Measurements from ENCODE around the gene TCF7L2. TPM values are rescaled to one million over a fixed set of nuclear protein-coding genes. Genes with fewer than 3 reads are reported as not detected.

The TCF7L2 gene
- total RNA-seq, 1 donor from 2014 or later: 44.4 TPM

- no peak for TF ChIP-seq POLR2A (IDR thresholded peaks at IDR 0.05)
- TF ChIP-seq, protein P1, sequence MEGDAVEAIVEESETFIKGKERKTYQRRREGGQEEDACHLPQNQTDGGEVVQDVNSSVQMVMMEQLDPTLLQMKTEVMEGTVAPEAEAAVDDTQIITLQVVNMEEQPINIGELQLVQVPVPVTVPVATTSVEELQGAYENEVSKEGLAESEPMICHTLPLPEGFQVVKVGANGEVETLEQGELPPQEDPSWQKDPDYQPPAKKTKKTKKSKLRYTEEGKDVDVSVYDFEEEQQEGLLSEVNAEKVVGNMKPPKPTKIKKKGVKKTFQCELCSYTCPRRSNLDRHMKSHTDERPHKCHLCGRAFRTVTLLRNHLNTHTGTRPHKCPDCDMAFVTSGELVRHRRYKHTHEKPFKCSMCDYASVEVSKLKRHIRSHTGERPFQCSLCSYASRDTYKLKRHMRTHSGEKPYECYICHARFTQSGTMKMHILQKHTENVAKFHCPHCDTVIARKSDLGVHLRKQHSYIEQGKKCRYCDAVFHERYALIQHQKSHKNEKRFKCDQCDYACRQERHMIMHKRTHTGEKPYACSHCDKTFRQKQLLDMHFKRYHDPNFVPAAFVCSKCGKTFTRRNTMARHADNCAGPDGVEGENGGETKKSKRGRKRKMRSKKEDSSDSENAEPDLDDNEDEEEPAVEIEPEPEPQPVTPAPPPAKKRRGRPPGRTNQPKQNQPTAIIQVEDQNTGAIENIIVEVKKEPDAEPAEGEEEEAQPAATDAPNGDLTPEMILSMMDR (IDR thresholded peaks at IDR 0.05): no peak
- TF ChIP-seq POLR2AphosphoS5 (IDR thresholded peaks at IDR 0.05; ENCODE audit: insufficient read depth in 1 of 2, low read depth in 1 of 2): no peak
- Histone ChIP-seq H3K9me3 (no peaks in the 10 kb centered on the region), H3K36me3 (no peaks in the 10 kb centered on the region), H3K4me1 (peaks cover 62% of the 10 kb centered on the region), H3K27ac (no peak overlapping the region), H3K4me3 (no peak overlapping the region), H3K27me3 (no peaks in the 10 kb centered on the region)
- intact Hi-C loops (cut with DNase I): no loop called here
- no peak for DNase-seq (ENCODE audit: extremely low spot score in 2 of 2)
Measured at GRCh38 chr10:112962343-112962742, 12.3 kb downstream of the TCF7L2 start.

- Histone ChIP-seq H3K9me3 (no peaks in the 10 kb centered on the region), H3K36me3 (peaks cover 0 to 6% of the 10 kb centered on the region in 2 donors), H3K27ac (no peak overlapping the region), H3K27me3 (no peaks in the 10 kb centered on the region), H3K4me1 (peaks cover 52% of the 10 kb centered on the region), H3K4me3 (no peak overlapping the region)
- DNase-seq (ENCODE audit: extremely low spot score in 2 of 2): no peak
- intact Hi-C loops (cut with DNase I): no loop called here
- TF ChIP-seq POLR2A (IDR thresholded peaks at IDR 0.05) (no peak), POLR2AphosphoS5 (IDR thresholded peaks at IDR 0.05; ENCODE audit: insufficient read depth in 1 of 2, low read depth in 1 of 2) (no peak)
- TF ChIP-seq, protein P1 (IDR thresholded peaks at IDR 0.05): no peak
Measured at GRCh38 chr10:112963835-112964234, 13.8 kb downstream of the TCF7L2 start.

- Histone ChIP-seq H3K9me3 (no peaks in the 10 kb centered on the region), H3K4me3 (no peak overlapping the region), H3K27ac (no peak overlapping the region), H3K27me3 (no peaks in the 10 kb centered on the region), H3K4me1 (peaks cover 46% of the 10 kb centered on the region), H3K36me3 (peaks cover 0 to 6% of the 10 kb centered on the region in 2 donors)
- intact Hi-C loops (cut with DNase I): no loop called here
- TF ChIP-seq, protein P1 (IDR thresholded peaks at IDR 0.05): no peak
- TF ChIP-seq POLR2A (IDR thresholded peaks at IDR 0.05): no peak
- TF ChIP-seq POLR2AphosphoS5 (IDR thresholded peaks at IDR 0.05; ENCODE audit: insufficient read depth in 1 of 2, low read depth in 1 of 2): no peak
- DNase-seq (ENCODE audit: extremely low spot score in 2 of 2): no peak
Measured at GRCh38 chr10:112964482-112964881, 14.4 kb downstream of the TCF7L2 start.

GRCh38 chr10:112966194-112966855, 16.3 kb downstream of the TCF7L2 start:
- Histone ChIP-seq H3K4me3 (no peak overlapping the region), H3K4me1 (peaks cover 42% of the 10 kb centered on the region), H3K27me3 (no peaks in the 10 kb centered on the region), H3K9me3 (no peaks in the 10 kb centered on the region), H3K36me3 (peaks cover 0 to 6% of the 10 kb centered on the region in 2 donors), H3K27ac (no peak overlapping the region)
- no peak for DNase-seq (ENCODE audit: extremely low spot score in 2 of 2)
- intact Hi-C loops (cut with DNase I): no loop called here
- TF ChIP-seq POLR2AphosphoS5 (IDR thresholded peaks at IDR 0.05; ENCODE audit: insufficient read depth in 1 of 2, low read depth in 1 of 2): no peak
- TF ChIP-seq POLR2A (IDR thresholded peaks at IDR 0.05): no peak
- TF ChIP-seq, protein P1 (IDR thresholded peaks at IDR 0.05): no peak

GRCh38 chr10:112967200-112967599, 17.2 kb downstream of the TCF7L2 start:
- H3K27ac ChIP-seq: no peak overlapping the region
- H3K9me3 ChIP-seq: no peaks in the 10 kb centered on the region
- intact Hi-C loops (cut with DNase I): no loop called here
- TF ChIP-seq, protein P1 (IDR thresholded peaks at IDR 0.05): no peak
- TF ChIP-seq POLR2A (IDR thresholded peaks at IDR 0.05): no peak
- no peak for TF ChIP-seq POLR2AphosphoS5 (IDR thresholded peaks at IDR 0.05; ENCODE audit: insufficient read depth in 1 of 2, low read depth in 1 of 2)
- H3K27me3 ChIP-seq: no peaks in the 10 kb centered on the region
- no peak overlapping the region for H3K4me3 ChIP-seq
- no peak for DNase-seq (ENCODE audit: extremely low spot score in 2 of 2)
- H3K4me1 ChIP-seq: peaks cover 42% of the 10 kb centered on the region
- peaks cover 0 to 6% of the 10 kb centered on the region in 2 donors for H3K36me3 ChIP-seq
